Activated CD4-positive, alpha-beta T cell treated with anti-CD3 and anti-CD28 coated beads, Interleukin-2, amount 10 ng/mL, durations not matched to agents 24 days and 14 days (primary cell): ENCODE measurements around the gene NLRP4. TPM values are rescaled to one million over a fixed set of nuclear protein-coding genes. Genes with fewer than 3 reads are reported as not detected.

Experiments
- DNase-seq: peaks from one replicate; pipeline ENCODE4 v3.0.0; 2022
- H3K27ac Mint-ChIP-seq: one replicate; pipeline ENCODE4 v1.8.0; 2022; ENCODE audit warnings: mild to moderate bottlenecking, mixed read lengths
- H3K27me3 Mint-ChIP-seq: one replicate; pipeline ENCODE4 v1.8.0; 2022; ENCODE audit warnings: mixed read lengths
- H3K36me3 Mint-ChIP-seq: one replicate; pipeline ENCODE4 v1.8.0; 2022; ENCODE audit warnings: low read depth, mild to moderate bottlenecking, mixed read lengths
- H3K4me1 Mint-ChIP-seq: one replicate; pipeline ENCODE4 v1.8.0; 2021; ENCODE audit warnings: mixed read lengths
- H3K4me3 Mint-ChIP-seq: one replicate; pipeline ENCODE4 v1.8.0; 2022; ENCODE audit warnings: mild to moderate bottlenecking, moderate library complexity, mixed read lengths
- H3K9me3 Mint-ChIP-seq: one replicate; pipeline ENCODE4 v1.8.0; 2021; ENCODE audit warnings: mixed read lengths
- intact Hi-C: fragments of 100-400 bp; cut with micrococcal nuclease; formaldehyde crosslinking; loops from one replicate; pipeline ENCODE4 v1.15.1; 2023
- total RNA-seq: library from RNA; stranded (reverse); gene quantifications from 2 replicates; pipeline ENCODE4 v1.2.3, GENCODE V29; 2022

Gene NLRP4, protein sequence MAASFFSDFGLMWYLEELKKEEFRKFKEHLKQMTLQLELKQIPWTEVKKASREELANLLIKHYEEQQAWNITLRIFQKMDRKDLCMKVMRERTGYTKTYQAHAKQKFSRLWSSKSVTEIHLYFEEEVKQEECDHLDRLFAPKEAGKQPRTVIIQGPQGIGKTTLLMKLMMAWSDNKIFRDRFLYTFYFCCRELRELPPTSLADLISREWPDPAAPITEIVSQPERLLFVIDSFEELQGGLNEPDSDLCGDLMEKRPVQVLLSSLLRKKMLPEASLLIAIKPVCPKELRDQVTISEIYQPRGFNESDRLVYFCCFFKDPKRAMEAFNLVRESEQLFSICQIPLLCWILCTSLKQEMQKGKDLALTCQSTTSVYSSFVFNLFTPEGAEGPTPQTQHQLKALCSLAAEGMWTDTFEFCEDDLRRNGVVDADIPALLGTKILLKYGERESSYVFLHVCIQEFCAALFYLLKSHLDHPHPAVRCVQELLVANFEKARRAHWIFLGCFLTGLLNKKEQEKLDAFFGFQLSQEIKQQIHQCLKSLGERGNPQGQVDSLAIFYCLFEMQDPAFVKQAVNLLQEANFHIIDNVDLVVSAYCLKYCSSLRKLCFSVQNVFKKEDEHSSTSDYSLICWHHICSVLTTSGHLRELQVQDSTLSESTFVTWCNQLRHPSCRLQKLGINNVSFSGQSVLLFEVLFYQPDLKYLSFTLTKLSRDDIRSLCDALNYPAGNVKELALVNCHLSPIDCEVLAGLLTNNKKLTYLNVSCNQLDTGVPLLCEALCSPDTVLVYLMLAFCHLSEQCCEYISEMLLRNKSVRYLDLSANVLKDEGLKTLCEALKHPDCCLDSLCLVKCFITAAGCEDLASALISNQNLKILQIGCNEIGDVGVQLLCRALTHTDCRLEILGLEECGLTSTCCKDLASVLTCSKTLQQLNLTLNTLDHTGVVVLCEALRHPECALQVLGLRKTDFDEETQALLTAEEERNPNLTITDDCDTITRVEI
- total RNA-seq, result not detected in 2 replicates

DNA sequence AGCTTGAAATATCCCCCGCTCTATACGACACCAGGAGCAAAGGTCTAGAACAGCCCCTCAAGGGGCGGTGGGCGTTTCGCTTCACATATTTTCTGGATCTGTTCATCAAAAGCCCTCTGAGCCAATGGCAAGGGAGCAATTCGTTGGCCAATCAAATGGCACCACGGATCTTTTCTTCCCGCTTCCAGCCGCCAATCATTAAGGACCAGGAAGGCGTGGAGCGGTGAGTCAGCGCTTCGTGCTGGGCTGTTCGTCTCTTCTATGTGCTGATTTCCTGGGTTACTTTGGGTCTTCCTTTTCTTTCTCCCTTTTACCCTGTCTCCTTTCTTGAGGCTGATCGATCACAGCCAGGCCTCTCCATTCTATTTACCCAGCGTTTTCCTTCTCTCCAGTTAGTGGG, at the start of gene NLRP4:
Gene NLRP4, plus strand, starts transcription at position 201 of the 400 bp plus-strand sequence. CDS start 15,541 bp downstream, outside the sequence.
- intact Hi-C loops, result no loop called here
- H3K4me1 Mint-ChIP-seq, result no peaks in the 10 kb centered on the region

DNA sequence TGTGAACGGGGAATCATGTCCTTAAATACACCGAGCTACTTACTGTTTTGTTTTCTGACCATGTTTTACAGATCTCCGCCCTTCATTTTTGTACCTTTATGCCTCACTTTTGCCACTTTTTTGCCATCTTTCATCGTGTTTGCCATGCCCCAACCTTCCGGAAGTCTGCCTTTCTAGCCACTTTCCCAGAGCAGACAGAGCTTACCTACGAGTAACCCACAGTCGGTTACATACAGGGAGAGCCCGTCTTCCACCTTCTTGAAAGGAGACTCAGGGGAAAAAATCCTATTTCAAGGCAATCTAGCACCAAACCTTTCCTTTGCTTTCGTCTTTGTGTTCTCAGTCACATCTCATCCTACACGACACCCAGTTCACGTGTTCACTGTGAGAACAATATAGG, 41.3 kb upstream of the NLRP4 start:
- Mint-ChIP-seq H3K27me3 (no peaks in the 10 kb centered on the region), H3K4me3 (no peak overlapping the region), H3K9me3 (peaks cover 6% of the 10 kb centered on the region), H3K36me3 (no peaks in the 10 kb centered on the region), H3K27ac (no peak overlapping the region), H3K4me1 (no peaks in the 10 kb centered on the region)
- intact Hi-C loops, result no loop called here
- no peak for DNase-seq

More for the DNA sequence above, at the start of gene NLRP4:
- H3K36me3 Mint-ChIP-seq, result no peaks in the 10 kb centered on the region
- peaks cover 12% of the 10 kb centered on the region for H3K9me3 Mint-ChIP-seq
- no peak within 1 kb of the TSS for H3K4me3 Mint-ChIP-seq
- no peak for DNase-seq
- H3K27me3 Mint-ChIP-seq, result no peaks in the 10 kb centered on the region
- H3K27ac Mint-ChIP-seq, result no peak within 1 kb of the TSS

DNA sequence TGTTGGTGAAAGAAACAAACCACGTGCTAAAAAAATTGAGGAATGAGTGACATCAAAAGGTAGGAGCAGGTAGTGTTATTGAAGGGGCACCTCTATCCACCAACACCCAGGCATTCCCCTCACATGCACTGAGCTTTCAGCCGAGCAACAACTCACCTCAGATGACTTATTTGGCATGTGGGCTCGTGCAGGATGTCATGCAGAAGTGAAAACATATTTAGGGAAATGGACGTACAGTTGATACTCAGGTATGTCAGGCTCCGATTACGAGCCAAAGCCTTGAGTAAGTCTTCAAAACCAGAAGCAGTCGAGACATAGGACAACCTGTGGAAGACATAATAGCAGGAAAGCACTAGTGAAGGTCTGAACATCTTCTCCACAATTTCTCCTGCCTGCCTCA, 34.9 kb upstream of the NLRP4 start:
- Mint-ChIP-seq H3K4me3 (no peak overlapping the region), H3K27ac (no peak overlapping the region), H3K36me3 (no peaks in the 10 kb centered on the region), H3K27me3 (no peaks in the 10 kb centered on the region), H3K4me1 (no peaks in the 10 kb centered on the region), H3K9me3 (peaks cover 37% of the 10 kb centered on the region)
- DNase-seq, result no peak
- intact Hi-C loops, result no loop called here

DNA sequence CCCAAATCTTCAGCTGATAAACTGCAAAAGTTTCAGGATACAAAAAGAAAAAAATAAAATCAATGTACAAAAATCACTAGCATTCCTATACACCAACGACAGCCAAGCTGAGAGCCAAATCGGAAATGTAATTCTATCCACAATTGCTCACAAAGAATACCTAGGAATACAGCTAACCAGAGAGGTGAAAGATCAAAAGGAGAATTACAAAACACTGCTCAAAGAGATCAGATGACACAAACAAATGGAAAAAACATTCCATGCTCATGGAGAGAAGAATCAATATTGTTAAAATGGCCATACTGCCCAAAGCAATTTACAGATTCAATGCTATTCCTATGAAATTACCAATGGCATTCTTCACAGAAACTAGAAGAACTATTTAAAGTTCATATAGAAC, 34.1 kb upstream of the NLRP4 start:
- Mint-ChIP-seq H3K27ac (no peak overlapping the region), H3K4me3 (no peak overlapping the region), H3K9me3 (peaks cover 43% of the 10 kb centered on the region), H3K27me3 (no peaks in the 10 kb centered on the region), H3K4me1 (no peaks in the 10 kb centered on the region), H3K36me3 (no peaks in the 10 kb centered on the region)
- no peak for DNase-seq
- intact Hi-C loops, result no loop called here

DNA sequence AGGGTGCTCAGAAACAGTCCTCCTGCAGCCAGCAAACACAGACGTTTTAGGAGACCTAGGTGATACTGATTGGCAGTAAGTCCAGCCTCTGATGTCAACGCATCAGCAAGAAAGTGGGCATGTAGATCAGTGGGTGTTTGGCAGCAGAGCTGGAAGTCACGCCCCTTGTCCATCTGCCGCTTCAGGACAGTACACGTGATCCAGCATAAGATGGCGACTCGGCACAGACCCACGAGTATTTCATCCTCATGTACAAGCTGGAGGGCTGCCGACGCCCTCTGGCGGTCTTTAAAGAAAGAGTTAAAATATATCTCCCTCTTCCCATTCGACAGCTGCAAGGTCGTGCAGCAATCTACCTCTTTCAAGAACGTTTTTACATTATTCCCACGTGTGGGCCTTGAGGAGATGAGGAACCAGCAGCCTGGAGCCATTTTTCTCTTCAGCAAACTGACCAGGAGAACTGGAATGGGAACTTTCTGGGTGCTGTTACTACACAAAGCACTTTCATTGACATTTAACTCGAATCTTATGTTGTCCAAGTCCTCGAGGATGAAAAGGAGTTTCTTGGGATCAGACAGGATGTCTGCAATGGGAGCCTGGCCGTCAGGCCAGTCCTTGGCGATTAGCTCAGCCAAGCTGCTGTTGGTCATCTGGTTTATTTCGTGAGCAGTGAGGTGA, 26.8 kb upstream of the NLRP4 start:
- DNase-seq, result peak; percentile 60
- intact Hi-C loops, result no loop called here
- H3K36me3 Mint-ChIP-seq, result no peaks in the 10 kb centered on the region

DNA sequence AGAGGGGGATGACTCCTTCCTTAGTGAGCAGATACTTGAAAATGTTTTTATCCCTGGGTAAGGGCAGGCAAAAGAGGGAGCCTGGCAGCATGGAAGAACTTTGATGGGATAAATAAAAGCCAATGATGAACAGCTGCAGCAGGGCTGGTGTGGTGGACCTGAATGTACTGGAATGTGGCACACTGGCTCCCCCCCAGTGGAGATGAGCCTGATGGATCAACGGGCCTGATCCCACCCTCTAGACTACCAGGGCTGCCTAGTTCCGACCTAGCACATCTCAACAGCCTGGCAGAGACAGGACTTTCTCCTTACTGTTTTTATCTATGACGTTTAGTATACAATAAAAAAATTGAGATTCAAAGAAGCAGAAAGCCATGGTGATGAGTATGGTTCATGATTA, 25.0 kb upstream of the NLRP4 start:
- no peak for DNase-seq
- Mint-ChIP-seq H3K9me3 (peaks cover 11% of the 10 kb centered on the region), H3K4me1 (no peaks in the 10 kb centered on the region), H3K27ac (no peak overlapping the region), H3K36me3 (no peaks in the 10 kb centered on the region), H3K27me3 (no peaks in the 10 kb centered on the region), H3K4me3 (no peak overlapping the region)
- intact Hi-C loops, result no loop called here

More for the DNA sequence above, 26.8 kb upstream of the NLRP4 start:
- H3K9me3 Mint-ChIP-seq, result peaks cover 16% of the 10 kb centered on the region
- H3K4me3 Mint-ChIP-seq, result no peak overlapping the region
- no peaks in the 10 kb centered on the region for H3K4me1 Mint-ChIP-seq
- no peak overlapping the region for H3K27ac Mint-ChIP-seq
- no peaks in the 10 kb centered on the region for H3K27me3 Mint-ChIP-seq

DNA sequence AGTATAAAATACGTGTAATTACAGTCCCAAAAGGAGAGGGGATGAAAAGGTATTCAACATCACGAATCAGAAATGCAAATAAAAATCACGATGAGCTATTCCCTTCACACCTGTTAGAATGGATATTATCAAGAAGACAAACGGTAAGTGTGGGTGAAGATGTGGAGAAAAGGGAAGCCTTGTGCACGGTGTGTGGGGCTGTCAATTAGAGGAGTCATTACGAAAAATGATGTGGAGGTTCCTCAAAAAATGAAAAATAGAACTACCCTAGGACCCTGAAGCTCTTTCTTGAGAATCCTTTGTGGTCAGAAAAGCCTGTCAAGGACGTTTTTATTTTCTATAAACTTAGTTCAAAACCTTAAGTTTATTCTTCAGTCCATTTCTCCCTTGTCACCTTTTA, 23.9 kb upstream of the NLRP4 start:
- H3K4me1 Mint-ChIP-seq, result no peaks in the 10 kb centered on the region
- intact Hi-C loops, result no loop called here
- H3K27me3 Mint-ChIP-seq, result no peaks in the 10 kb centered on the region
- H3K27ac Mint-ChIP-seq, result no peak overlapping the region
- no peak overlapping the region for H3K4me3 Mint-ChIP-seq
- no peak for DNase-seq
- no peaks in the 10 kb centered on the region for H3K36me3 Mint-ChIP-seq
- peaks cover 4% of the 10 kb centered on the region for H3K9me3 Mint-ChIP-seq

DNA sequence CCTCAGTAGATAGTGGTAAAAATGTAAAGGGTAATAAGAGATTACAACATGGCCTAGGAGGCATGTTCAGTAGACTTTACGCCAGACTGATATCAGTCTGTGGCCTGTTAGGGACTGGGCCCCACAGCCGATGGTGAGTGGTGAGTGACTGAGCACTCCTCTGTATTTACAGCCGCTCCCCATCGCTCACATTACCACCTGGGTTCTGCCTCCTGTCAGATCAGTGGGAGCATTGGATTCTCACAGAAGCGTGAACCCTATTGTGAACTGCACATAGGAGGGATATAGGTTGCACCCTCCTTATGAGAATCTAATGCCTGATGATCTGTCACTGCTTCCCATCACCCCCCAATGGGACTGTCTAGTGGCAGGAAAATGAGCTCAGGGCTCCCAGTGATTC, 22.4 kb upstream of the NLRP4 start:
- H3K27me3 Mint-ChIP-seq, result no peaks in the 10 kb centered on the region
- no peak overlapping the region for H3K27ac Mint-ChIP-seq
- no peak overlapping the region for H3K4me3 Mint-ChIP-seq
- no peaks in the 10 kb centered on the region for H3K36me3 Mint-ChIP-seq
- intact Hi-C loops, result no loop called here
- no peak for DNase-seq
- no peaks in the 10 kb centered on the region for H3K4me1 Mint-ChIP-seq
- peaks cover 4% of the 10 kb centered on the region for H3K9me3 Mint-ChIP-seq

DNA sequence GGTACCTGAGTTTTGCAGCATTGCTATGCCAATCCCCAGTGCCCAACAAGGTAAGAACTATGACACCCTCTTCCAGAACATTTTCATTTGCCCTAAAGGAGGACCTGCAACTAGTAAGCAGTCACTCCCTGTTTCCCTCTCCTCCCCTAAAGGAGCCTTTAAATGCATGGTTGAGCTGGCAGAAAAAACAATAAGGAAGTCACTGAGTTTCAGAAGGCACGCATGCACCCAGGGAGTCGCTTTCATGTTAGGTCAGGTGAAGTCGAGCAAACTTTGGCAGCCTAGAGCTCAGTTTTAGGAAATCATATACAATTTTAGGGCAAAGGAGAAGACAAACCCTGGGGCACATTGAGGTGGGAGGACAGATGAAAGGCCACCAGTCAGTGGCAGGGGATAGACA, 16.3 kb upstream of the NLRP4 start:
- H3K27me3 Mint-ChIP-seq, result no peaks in the 10 kb centered on the region
- DNase-seq, result no peak
- intact Hi-C loops, result no loop called here
- H3K9me3 Mint-ChIP-seq, result peaks cover 3% of the 10 kb centered on the region
- H3K36me3 Mint-ChIP-seq, result no peaks in the 10 kb centered on the region
- no peak overlapping the region for H3K4me3 Mint-ChIP-seq
- H3K4me1 Mint-ChIP-seq, result no peaks in the 10 kb centered on the region
- no peak overlapping the region for H3K27ac Mint-ChIP-seq

DNA sequence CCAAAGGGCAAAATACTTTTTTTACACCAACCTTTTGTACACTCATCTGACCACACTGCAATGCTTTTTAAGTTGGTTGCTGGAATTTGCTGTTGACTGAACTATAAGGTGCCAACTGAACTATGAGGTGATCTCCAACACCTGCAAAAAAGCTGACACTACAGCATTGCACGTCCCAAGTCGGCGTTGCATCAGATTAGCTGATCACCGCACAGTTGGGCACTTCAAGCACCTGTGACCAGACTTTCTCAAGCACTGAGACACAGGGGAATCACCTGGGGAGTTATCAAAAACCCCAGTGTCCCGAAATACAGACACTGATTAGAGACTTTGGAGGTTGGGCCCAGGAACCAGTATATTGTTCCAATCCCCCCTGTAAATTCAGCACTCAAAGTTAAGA, 5.7 kb upstream of the NLRP4 start:
- H3K4me3 Mint-ChIP-seq, result no peak overlapping the region
- H3K27ac Mint-ChIP-seq, result no peak overlapping the region
- no peak for DNase-seq
- H3K4me1 Mint-ChIP-seq, result no peaks in the 10 kb centered on the region
- H3K9me3 Mint-ChIP-seq, result peaks cover 14% of the 10 kb centered on the region
- H3K27me3 Mint-ChIP-seq, result no peaks in the 10 kb centered on the region
- no peaks in the 10 kb centered on the region for H3K36me3 Mint-ChIP-seq
- intact Hi-C loops, result no loop called here

DNA sequence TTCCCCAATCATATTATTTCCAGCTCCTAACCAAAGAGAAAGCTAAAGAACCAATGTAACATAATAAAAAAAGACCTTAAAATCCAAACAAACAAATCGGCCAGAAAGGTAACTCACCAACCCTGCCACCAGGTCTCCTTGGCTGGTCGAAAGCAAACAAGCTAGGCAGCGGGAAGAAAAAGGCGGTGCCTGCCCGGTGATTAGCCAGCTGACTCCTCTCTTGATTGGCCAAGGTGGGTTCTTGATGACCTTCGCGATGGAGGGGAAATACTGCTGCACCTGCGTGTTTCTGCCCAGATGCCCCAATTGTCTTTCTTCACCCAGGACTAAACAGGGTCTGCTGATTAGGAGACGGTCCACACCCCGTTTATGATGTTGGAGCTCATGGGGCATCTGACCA, 4.5 kb upstream of the NLRP4 start, which contains the start of gene NLRP11:
Gene NLRP11, minus strand, starts transcription at position 154 of the 400 bp plus-strand sequence. CDS start 13,825 bp downstream, outside the sequence.
- Mint-ChIP-seq H3K4me1 (no peaks in the 10 kb centered on the region), H3K27me3 (no peaks in the 10 kb centered on the region), H3K4me3 (no peak within 1 kb of the TSS), H3K27ac (no peak within 1 kb of the TSS), H3K9me3 (peaks cover 20% of the 10 kb centered on the region), H3K36me3 (no peaks in the 10 kb centered on the region)
- intact Hi-C loops, result no loop called here
- no peak for DNase-seq

DNA sequence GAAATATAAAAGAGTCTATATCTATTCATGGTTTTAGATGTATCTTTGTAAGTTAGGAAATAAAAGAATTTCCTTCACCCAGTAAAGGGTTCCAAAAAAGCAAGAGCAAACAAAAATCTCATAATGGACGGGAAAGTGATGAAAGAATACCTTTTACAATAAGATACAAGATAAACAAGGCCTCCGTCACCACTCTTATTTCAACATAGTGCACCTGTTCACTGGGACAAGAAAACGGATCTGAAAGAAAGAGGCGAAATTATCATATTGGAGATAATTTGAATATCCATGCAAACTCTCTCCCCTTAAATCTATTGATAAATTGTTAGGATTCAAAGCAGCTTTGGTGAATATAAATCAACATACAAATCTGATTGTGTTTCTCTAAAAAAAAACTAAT, 3.7 kb upstream of the NLRP4 start:
- H3K4me1 Mint-ChIP-seq, result no peaks in the 10 kb centered on the region
- peaks cover 22% of the 10 kb centered on the region for H3K9me3 Mint-ChIP-seq
- H3K4me3 Mint-ChIP-seq, result no peak overlapping the region
- H3K27me3 Mint-ChIP-seq, result no peaks in the 10 kb centered on the region
- intact Hi-C loops, result no loop called here
- no peaks in the 10 kb centered on the region for H3K36me3 Mint-ChIP-seq
- H3K27ac Mint-ChIP-seq, result no peak overlapping the region
- no peak for DNase-seq

DNA sequence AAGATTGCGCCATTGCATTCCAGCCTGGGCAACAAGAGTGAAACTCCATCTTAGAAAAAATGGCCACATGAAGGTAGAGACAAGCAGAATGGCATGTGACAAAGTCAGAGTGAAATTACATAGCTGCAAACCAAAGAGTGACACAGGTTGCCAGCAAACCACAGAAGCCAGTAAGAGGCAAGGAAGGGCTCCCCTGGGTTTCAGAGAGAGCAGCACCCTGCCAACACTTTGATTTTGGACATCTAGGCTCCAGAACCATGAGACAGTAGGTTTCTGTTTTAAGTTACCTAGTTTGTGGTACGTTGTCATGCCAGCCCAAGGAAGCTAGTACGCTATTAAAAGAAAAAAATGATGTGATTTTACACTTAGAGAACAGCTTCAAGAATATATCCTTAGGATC, 1.9 kb downstream of the NLRP4 start:
- Mint-ChIP-seq H3K4me3 (no peak overlapping the region), H3K27ac (no peak overlapping the region), H3K9me3 (peaks cover 18% of the 10 kb centered on the region), H3K36me3 (no peaks in the 10 kb centered on the region), H3K4me1 (no peaks in the 10 kb centered on the region), H3K27me3 (no peaks in the 10 kb centered on the region)
- DNase-seq, result no peak
- intact Hi-C loops, result no loop called here
